Ectodermal cell (in vitro differentiated cells): ENCODE measurements around the gene FEM1C.

Experiments
- H3K27ac ChIP-seq: 2 replicates; pipeline ENCODE4 v1.7.0; 2013; ENCODE audit warnings: mild to moderate bottlenecking, low read depth, low read length; ENCODE audit not compliant: insufficient read depth, poor library complexity, severe bottlenecking
- H3K27me3 ChIP-seq: 2 replicates; pipeline ENCODE4 v1.7.0; 2013; ENCODE audit warnings: mild to moderate bottlenecking, low read length; ENCODE audit not compliant: insufficient read depth, control insufficient read depth, poor library complexity, severe bottlenecking
- H3K36me3 ChIP-seq: one replicate; pipeline ENCODE4 v1.7.0; 2013; ENCODE audit warnings: low read length; ENCODE audit not compliant: control insufficient read depth, insufficient read depth
- H3K4me1 ChIP-seq: one replicate; pipeline ENCODE4 v1.7.0; 2013; ENCODE audit warnings: low read length; ENCODE audit not compliant: control insufficient read depth, insufficient read depth
- H3K4me3 ChIP-seq: 2 replicates; pipeline ENCODE4 v1.7.0; 2013; ENCODE audit warnings: low read depth, low read length, control low read depth; ENCODE audit not compliant: insufficient read depth
- H3K9me3 ChIP-seq: 2 replicates; pipeline ENCODE4 v1.7.0; 2013; ENCODE audit warnings: mild to moderate bottlenecking, low read length, moderate library complexity; ENCODE audit not compliant: control insufficient read depth
- WGBS, 2 experiments: methylation state at CpG; one replicate each; pipeline ENCODE4 v1.1.7; 2013; ENCODE audit warnings: missing lambda C conversion rate in 2 of 2; 5-methylcytosine and 5-hydroxymethylcytosine counted together

The FEM1C gene

GRCh38 chr5:115558388-115558956, 13.9 kb upstream of the FEM1C start:
- H3K4me1 ChIP-seq = no peaks in the 10 kb centered on the region
- H3K4me3 ChIP-seq = no peak overlapping the region
- H3K9me3 ChIP-seq = no peaks in the 10 kb centered on the region
- no peak overlapping the region for H3K27ac ChIP-seq
- H3K27me3 ChIP-seq = no peaks in the 10 kb centered on the region
- no peaks in the 10 kb centered on the region for H3K36me3 ChIP-seq
- 90 to 92% methylated on average over 3 to 4 of the region's 4 CpGs for WGBS, 2 experiments

DNA sequence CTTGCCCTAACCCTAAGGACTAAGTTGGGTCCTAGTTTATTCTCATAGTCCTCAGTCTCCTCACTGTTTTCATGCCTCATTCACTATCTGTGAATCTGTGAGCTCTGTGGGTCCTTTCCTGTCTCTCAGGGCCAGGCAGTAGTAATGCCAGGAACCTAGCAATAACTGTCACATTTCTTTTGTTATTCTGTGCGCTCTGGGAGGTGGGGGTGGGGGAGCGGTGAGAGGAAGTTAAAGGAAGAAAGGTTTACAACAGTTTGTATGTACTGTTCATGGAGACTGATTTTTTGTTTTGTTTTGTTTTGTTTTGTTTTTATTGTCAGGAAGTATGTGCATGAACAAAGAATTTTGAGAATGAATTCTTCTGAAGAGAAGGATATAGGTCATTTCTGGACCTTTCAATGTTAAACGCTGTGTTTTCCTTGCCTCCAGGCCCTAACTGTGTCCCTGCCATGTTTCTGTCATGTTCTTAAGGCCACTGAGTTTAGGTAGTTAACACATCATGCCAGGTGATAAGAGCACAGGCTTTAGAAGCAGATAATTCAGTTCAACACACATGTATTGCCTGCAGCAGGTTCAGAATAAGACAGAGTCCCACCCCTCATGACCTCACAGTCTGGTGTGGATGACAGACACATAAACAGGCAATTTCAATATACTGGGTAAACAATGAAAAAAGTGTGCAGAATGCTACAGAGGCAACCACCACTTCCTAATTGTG, 13.3 kb upstream of the FEM1C start:
- WGBS, 2 experiments = 56 to 66% methylated on average over 3 of the region's 3 CpGs
- no peak overlapping the region for H3K4me3 ChIP-seq
- H3K27ac ChIP-seq = no peak overlapping the region
- no peaks in the 10 kb centered on the region for H3K4me1 ChIP-seq
- no peaks in the 10 kb centered on the region for H3K27me3 ChIP-seq
- no peaks in the 10 kb centered on the region for H3K36me3 ChIP-seq
- H3K9me3 ChIP-seq = no peaks in the 10 kb centered on the region

- Histone ChIP-seq H3K36me3 (no peaks in the 10 kb centered on the region), H3K4me1 (no peaks in the 10 kb centered on the region), H3K9me3 (no peaks in the 10 kb centered on the region), H3K27ac (no peak overlapping the region), H3K27me3 (no peaks in the 10 kb centered on the region), H3K4me3 (no peak overlapping the region)
- WGBS, 2 experiments = 95 to 98% methylated on average over 2 of the region's 2 CpGs
Measured at GRCh38 chr5:115556276-115556675, 11.7 kb upstream of the FEM1C start.

GRCh38 chr5:115555084-115555633, 10.6 kb upstream of the FEM1C start:
- no peaks in the 10 kb centered on the region for H3K4me1 ChIP-seq
- 92% methylated on average over 4 of the region's 4 CpGs for WGBS, 2 experiments
- H3K9me3 ChIP-seq = no peaks in the 10 kb centered on the region
- no peaks in the 10 kb centered on the region for H3K36me3 ChIP-seq
- H3K4me3 ChIP-seq = no peak overlapping the region
- no peaks in the 10 kb centered on the region for H3K27me3 ChIP-seq
- H3K27ac ChIP-seq = no peak overlapping the region

DNA sequence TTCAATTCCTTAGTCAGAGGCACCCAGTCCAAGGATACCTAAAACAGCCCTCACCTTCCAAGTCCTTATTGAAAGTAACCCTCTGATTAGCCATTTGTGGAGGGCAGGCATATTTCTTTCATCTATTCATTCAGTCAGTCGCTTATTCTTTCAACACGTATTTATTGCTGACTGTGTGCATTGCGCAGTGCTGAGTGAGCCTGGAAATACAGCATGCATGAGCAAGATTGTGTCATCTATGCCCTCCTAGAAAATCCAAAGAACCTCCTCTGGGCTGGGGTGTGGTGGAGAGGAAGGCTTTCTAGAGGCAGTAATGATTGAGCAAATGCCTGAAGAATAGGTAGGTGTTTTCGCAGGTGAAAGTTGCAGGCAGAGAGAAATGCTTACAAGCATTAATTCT, 8.5 kb upstream of the FEM1C start:
- Histone ChIP-seq H3K4me3 (no peak overlapping the region), H3K9me3 (no peaks in the 10 kb centered on the region), H3K4me1 (no peaks in the 10 kb centered on the region), H3K27me3 (no peaks in the 10 kb centered on the region), H3K27ac (no peak overlapping the region), H3K36me3 (no peaks in the 10 kb centered on the region)
- 98 to 100% methylated on average over 4 of the region's 4 CpGs for WGBS, 2 experiments

GRCh38 chr5:115551415-115551814, 6.8 kb upstream of the FEM1C start:
- 83 to 91% methylated on average over 4 of the region's 4 CpGs for WGBS, 2 experiments
- Histone ChIP-seq H3K27ac (no peak overlapping the region), H3K36me3 (no peaks in the 10 kb centered on the region), H3K9me3 (no peaks in the 10 kb centered on the region), H3K4me1 (no peaks in the 10 kb centered on the region), H3K4me3 (no peak overlapping the region), H3K27me3 (no peaks in the 10 kb centered on the region)

GRCh38 chr5:115549154-115549553, 4.6 kb upstream of the FEM1C start:
- Histone ChIP-seq H3K4me1 (no peaks in the 10 kb centered on the region), H3K27me3 (no peaks in the 10 kb centered on the region), H3K9me3 (peaks cover 2% of the 10 kb centered on the region), H3K4me3 (no peak overlapping the region), H3K36me3 (no peaks in the 10 kb centered on the region), H3K27ac (no peak overlapping the region)
- 28 to 32% methylated on average over 3 of the region's 3 CpGs for WGBS, 2 experiments

GRCh38 chr5:115548683-115549082, 4.1 kb upstream of the FEM1C start:
- H3K4me3 ChIP-seq = no peak overlapping the region
- no peaks in the 10 kb centered on the region for H3K36me3 ChIP-seq
- H3K27me3 ChIP-seq = no peaks in the 10 kb centered on the region
- 84 to 97% methylated on average over 2 to 4 of the region's 4 CpGs for WGBS, 2 experiments
- H3K27ac ChIP-seq = no peak overlapping the region
- H3K4me1 ChIP-seq = no peaks in the 10 kb centered on the region
- H3K9me3 ChIP-seq = peaks cover 2% of the 10 kb centered on the region

- Histone ChIP-seq H3K4me1 (no peaks in the 10 kb centered on the region), H3K27me3 (no peaks in the 10 kb centered on the region), H3K4me3 (no peak overlapping the region), H3K36me3 (peaks cover 6% of the 10 kb centered on the region), H3K9me3 (peaks cover 2% of the 10 kb centered on the region), H3K27ac (no peak overlapping the region)
- WGBS, 2 experiments = 96 to 97% methylated on average over 8 of the region's 9 CpGs
Measured at GRCh38 chr5:115545351-115545882, 842 bp upstream of the FEM1C start.

- Histone ChIP-seq H3K4me1 (peaks cover 2% of the 10 kb centered on the region), H3K27ac (peak overlapping the region; percentile 99)
- 0% methylated on average over 20 of the region's 20 CpGs for WGBS, 2 experiments
Measured at GRCh38 chr5:115544043-115544435, 536 bp downstream of the FEM1C start.

More at GRCh38 chr5:115544043-115544435, 536 bp downstream of the FEM1C start:
- Histone ChIP-seq H3K27me3 (no peaks in the 10 kb centered on the region), H3K36me3 (peaks cover 6% of the 10 kb centered on the region), H3K9me3 (peaks cover 2% of the 10 kb centered on the region), H3K4me3 (peak overlapping the region; percentile 93)
